Stimulated activated CD8-positive, alpha-beta memory T cell treated with anti-CD3 and anti-CD28 coated beads, Interleukin-15, amount 100 ng/mL, for 24 hours (primary cell): ENCODE measurements around the gene SEL1L.
"Not testable (repeated sequence)": the region's sequence is repeated elsewhere in the genome, so short reads cannot be mapped to it uniquely, and the experiment has no call there.

ENCODE experiments used
- DNase-seq: peaks from one replicate; pipeline ENCODE4 v3.0.0-alpha.2; 2020; ENCODE audit warnings: low read depth

The SEL1L gene

GRCh38 chr14:81474148-81474492 is 59.5 kb downstream of the SEL1L start:
- DNase-seq = no peak

DNA sequence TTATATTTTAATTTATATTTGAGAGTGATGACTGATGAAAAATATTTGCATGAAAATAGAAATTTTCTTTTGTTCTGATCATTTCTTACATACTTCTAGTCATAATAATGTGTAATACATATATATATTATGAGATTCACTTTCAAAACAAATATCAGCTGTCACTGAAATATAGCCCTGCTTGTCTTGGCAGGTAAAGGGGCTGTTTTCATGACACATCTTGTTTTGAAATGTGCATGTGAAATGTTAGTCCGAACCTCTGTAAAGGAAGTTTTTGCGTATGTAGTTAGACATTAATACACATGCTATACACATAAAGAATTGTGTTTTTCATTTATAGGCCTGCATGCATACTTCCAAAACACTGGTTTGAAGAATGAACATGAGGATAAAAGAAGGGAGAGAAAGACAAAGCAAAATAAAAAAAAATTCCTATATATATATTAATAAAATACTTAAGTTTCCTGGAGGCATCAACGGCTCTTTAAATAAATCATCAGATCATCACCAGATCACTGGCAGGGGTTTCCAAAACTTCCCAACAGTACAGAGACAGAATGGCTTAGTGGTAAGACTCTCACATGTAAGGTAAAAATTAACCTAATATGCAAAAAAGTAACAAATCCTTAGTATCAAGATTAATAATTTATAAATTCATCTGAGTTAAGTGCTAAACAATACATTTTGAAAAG is 60.1 kb downstream of the SEL1L start:
- no peak for DNase-seq

DNA sequence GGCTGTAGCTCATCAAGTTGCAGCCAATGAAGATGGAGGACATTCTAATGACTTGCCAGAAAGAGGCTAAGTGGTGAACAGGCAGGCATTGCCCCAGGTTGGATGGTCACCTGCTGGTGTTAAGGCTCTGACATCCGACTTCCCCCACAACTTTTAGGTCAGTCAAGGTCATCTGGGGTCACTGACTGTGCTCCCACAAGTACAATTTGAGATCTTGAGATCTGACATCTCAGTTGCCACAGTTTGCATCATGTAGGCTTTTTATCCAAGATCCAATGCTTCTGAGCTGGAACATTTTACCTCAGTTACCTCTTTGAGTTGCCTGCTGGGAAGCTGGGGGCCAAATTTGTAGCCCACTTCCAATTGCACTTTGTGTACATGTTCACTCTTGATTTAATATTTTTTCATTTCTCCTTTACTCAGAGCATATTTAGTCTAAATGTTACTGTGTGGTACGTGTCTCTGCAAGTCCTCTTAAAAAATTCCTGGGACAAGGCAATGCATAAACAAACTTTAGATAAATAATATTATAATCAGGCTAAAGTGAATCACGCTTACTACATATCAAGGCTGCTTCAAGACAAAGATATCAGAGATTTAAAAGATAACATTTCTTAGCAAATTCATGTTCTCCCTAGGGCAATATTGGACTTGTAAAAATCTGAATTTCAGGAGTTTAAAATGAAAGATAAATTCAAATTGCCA is 61.4 kb downstream of the SEL1L start:
- DNase-seq = no peak

GRCh38 chr14:81471062-81471461 is 62.6 kb downstream of the SEL1L start:
- no peak for DNase-seq

- DNase-seq = not testable (repeated sequence)
Measured at GRCh38 chr14:81470557-81470826, 63.2 kb downstream of the SEL1L start.

- DNase-seq = no peak
Measured at GRCh38 chr14:81466854-81467253, 66.8 kb downstream of the SEL1L start.

- DNase-seq = no peak
Measured at GRCh38 chr14:81465507-81466228, 68.0 kb downstream of the SEL1L start.

DNA sequence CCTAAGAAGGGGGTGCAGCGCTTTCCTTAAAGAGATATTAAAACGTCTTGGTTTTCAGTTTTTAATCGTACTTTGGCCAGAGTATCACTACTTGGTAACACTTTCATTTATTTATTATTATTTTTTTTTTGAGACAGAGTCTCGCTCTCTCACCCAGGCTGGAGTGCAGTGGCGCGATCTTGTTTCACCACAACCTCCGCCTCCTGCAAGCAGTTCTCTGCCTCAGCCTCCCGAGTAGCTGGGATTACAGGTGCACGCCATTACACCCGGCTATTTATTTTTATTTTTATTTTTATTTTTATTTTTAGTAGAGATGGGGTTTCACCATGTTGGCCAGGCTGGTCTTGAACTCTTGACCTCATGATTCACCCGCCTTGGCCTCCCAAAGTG is 68.7 kb downstream of the SEL1L start:
- not testable (repeated sequence) for DNase-seq

DNA sequence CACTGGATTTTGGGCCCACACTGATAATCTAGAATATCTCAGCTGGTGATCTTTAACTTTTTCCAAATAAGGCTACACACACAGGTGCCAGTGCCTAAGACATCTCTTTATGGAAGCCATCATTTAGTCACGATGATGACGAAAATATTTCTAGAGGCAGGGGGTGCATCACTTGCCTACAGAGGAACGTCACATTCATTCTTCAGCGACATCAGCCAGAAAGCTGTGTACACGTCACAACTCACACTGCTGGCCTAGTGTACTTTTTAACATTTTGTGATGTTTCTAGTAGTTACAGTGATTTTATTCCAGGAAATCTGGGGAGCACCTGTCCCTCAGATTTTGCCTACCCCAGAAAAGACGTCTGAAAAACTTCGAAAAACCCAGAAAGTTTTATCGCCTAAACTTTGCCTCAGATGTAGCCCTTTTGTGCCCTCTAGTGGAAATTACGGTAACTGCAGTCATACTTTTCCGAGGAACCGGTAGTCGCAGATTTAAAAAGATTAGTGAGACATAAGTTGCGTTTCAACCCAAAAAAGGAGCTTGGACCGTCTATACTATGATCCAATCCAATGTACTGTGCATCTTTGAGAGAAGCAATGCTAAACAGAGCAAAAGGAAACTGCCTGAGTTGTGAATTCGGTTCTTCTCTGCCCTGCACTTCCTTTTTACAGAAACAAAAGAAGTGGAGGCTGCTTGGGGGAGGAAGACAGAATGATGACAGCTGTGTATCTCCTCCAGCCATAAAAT is 69.2 kb downstream of the SEL1L start:
- no peak for DNase-seq

GRCh38 chr14:81462356-81462755 is 71.3 kb downstream of the SEL1L start:
- not testable (repeated sequence) for DNase-seq

DNA sequence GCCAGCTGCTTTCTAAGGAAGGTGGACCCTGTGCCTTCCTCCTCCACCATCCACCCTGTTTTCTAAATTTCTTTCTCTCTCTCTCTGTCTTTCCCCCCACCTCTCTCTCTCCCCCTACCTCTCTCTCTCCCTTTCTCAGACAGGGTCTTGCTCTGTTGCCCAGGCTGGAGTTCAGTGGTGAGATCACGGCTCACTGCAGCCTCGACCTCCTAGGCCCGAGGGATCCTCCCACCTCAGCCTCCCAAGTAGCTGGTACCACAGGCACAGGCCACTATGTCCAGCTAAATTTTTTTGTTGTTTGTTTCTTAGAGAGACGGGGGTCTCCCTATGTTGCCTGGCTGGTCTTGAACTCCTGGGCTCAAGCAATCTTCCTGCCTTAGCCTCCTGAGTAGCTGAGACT is 73.7 kb downstream of the SEL1L start:
- DNase-seq = no peak

DNA sequence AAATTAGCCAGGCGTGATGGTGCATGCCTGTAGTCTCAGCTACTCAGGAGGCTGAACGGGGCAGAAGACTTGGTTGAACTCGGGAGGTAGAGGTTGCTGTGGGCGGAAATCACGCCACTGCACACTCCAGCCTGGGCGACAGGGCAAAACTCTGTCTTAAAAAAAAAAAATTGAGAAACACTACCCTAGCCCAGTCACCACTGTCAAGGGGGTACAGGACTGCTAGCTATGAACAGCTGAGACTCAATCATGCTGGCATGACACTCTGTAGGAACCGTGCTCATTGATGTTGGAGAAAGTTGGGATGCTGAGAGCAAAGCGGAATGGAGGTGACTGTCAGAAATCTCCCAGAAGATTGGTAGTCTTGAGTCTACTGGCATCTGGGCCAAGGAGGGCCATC is 75.3 kb downstream of the SEL1L start:
- no peak for DNase-seq

- no peak for DNase-seq
Measured at GRCh38 chr14:81455390-81455789, 78.3 kb downstream of the SEL1L start.

- DNase-seq = no peak
Measured at GRCh38 chr14:81454572-81455218, 79.0 kb downstream of the SEL1L start.

GRCh38 chr14:81453166-81453766 is 80.4 kb downstream of the SEL1L start:
- no peak for DNase-seq

GRCh38 chr14:81452341-81453133 is 81.1 kb downstream of the SEL1L start:
- DNase-seq = no peak

DNA sequence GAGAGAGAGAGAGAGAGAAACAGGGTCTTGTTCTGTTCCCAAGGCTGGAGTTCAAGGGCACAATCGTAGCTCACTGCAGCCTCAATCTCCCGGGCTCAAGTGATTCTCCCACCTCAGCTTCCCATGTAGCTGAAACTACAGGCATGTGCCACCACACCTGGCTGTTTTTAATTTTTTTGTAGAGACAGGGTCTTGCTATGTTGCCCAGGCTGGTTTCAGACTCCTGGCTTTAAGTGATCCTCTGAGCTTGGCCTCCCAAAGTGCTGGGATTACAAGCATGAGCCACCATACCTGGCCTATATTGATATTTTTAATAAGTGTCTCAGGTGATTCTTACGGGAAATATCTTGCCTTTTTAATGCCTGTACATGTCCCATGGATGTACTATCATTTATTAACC is 82.7 kb downstream of the SEL1L start:
- DNase-seq = no peak

- DNase-seq = no peak
Measured at GRCh38 chr14:81450100-81450531, 83.5 kb downstream of the SEL1L start.

- DNase-seq = no peak
Measured at GRCh38 chr14:81449576-81449975, 84.1 kb downstream of the SEL1L start.

DNA sequence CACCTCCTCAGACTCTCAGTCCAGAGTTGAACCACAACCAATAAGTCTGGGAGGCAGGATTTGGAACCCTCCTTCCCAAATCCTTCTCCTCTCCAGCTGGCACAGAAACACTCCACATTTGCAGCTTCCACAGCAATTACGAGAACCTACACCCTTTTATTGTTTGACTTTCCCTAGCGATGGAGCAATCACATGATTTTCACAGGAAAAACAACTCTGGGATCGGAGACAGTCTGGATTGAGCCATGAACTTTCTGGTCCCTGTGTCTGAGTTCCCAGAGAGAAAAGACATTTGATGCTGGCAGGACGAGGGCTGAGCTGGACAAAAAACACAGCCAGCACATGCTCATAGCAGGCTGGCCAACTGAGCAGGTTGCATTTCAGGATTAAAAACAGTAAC is 84.5 kb downstream of the SEL1L start:
- no peak for DNase-seq
